Ectodermal cell (in vitro differentiated cells): ENCODE measurements around the gene LRRC4B.

Source experiments
- H3K27ac ChIP-seq: 2 replicates; pipeline ENCODE4 v1.7.0; 2013; ENCODE audit warnings: mild to moderate bottlenecking, low read depth, low read length; ENCODE audit not compliant: insufficient read depth, poor library complexity, severe bottlenecking
- H3K27me3 ChIP-seq: 2 replicates; pipeline ENCODE4 v1.7.0; 2013; ENCODE audit warnings: mild to moderate bottlenecking, low read length; ENCODE audit not compliant: insufficient read depth, control insufficient read depth, poor library complexity, severe bottlenecking
- H3K36me3 ChIP-seq: one replicate; pipeline ENCODE4 v1.7.0; 2013; ENCODE audit warnings: low read length; ENCODE audit not compliant: control insufficient read depth, insufficient read depth
- H3K4me1 ChIP-seq: one replicate; pipeline ENCODE4 v1.7.0; 2013; ENCODE audit warnings: low read length; ENCODE audit not compliant: control insufficient read depth, insufficient read depth
- H3K4me3 ChIP-seq: 2 replicates; pipeline ENCODE4 v1.7.0; 2013; ENCODE audit warnings: low read depth, low read length, control low read depth; ENCODE audit not compliant: insufficient read depth
- H3K9me3 ChIP-seq: 2 replicates; pipeline ENCODE4 v1.7.0; 2013; ENCODE audit warnings: mild to moderate bottlenecking, low read length, moderate library complexity; ENCODE audit not compliant: control insufficient read depth
- WGBS, 2 experiments: methylation state at CpG; one replicate each; pipeline ENCODE4 v1.1.7; 2013; ENCODE audit warnings: missing lambda C conversion rate in 2 of 2; 5-methylcytosine and 5-hydroxymethylcytosine counted together

The LRRC4B gene

GRCh38 chr19:50512112-50512998 is 55.9 kb downstream of the LRRC4B start:
- WGBS, 2 experiments, result 94% methylated on average over 36 of the region's 36 CpGs

GRCh38 chr19:50511069-50511822 is 57.0 kb downstream of the LRRC4B start, which contains the start of gene JOSD2:
JOSD2 (minus strand) TSS chr19:50511191; CDS start chr19:50510431, 760 bp downstream.
- no peaks in the 10 kb centered on the region for H3K27me3 ChIP-seq
- peak within 1 kb of the TSS; percentile 88 for H3K27ac ChIP-seq
- no peaks in the 10 kb centered on the region for H3K36me3 ChIP-seq
- 21 to 24% methylated on average over 69 of the region's 69 CpGs for WGBS, 2 experiments
- peak within 1 kb of the TSS; percentile 47 for H3K4me3 ChIP-seq
- no peaks in the 10 kb centered on the region for H3K9me3 ChIP-seq
- H3K4me1 ChIP-seq, result peaks cover 17% of the 10 kb centered on the region

More at GRCh38 chr19:50512112-50512998, 55.9 kb downstream of the LRRC4B start:
- peaks cover 3% of the 10 kb centered on the region for H3K36me3 ChIP-seq
- no peaks in the 10 kb centered on the region for H3K9me3 ChIP-seq
- no peaks in the 10 kb centered on the region for H3K27me3 ChIP-seq
- H3K4me3 ChIP-seq, result no peak overlapping the region
- H3K4me1 ChIP-seq, result peaks cover 17% of the 10 kb centered on the region
- H3K27ac ChIP-seq, result no peak overlapping the region

- Histone ChIP-seq H3K27me3 (no peaks in the 10 kb centered on the region), H3K4me1 (peaks cover 17% of the 10 kb centered on the region), H3K36me3 (no peaks in the 10 kb centered on the region), H3K4me3 (peak overlapping the region; percentile 47), H3K27ac (peak overlapping the region; percentile 88), H3K9me3 (no peaks in the 10 kb centered on the region)
- 20 to 21% methylated on average over 10 of the region's 10 CpGs for WGBS, 2 experiments
Observed at GRCh38 chr19:50510700-50511068, 57.6 kb downstream of the LRRC4B start.

GRCh38 chr19:50510121-50510670 is 58.0 kb downstream of the LRRC4B start:
- Histone ChIP-seq H3K4me1 (peaks cover 17% of the 10 kb centered on the region), H3K27me3 (no peaks in the 10 kb centered on the region), H3K36me3 (no peaks in the 10 kb centered on the region), H3K4me3 (peak overlapping the region; percentile 47), H3K9me3 (no peaks in the 10 kb centered on the region), H3K27ac (peak overlapping the region; percentile 88)
- WGBS, 2 experiments, result 64 to 66% methylated on average over 26 of the region's 26 CpGs

- H3K9me3 ChIP-seq, result no peaks in the 10 kb centered on the region
- peaks cover 14% of the 10 kb centered on the region for H3K4me1 ChIP-seq
- no peaks in the 10 kb centered on the region for H3K27me3 ChIP-seq
- H3K36me3 ChIP-seq, result no peaks in the 10 kb centered on the region
- H3K27ac ChIP-seq, result no peak overlapping the region
- H3K4me3 ChIP-seq, result no peak overlapping the region
- 87 to 90% methylated on average over 11 of the region's 11 CpGs for WGBS, 2 experiments
Observed at GRCh38 chr19:50509366-50509765, 58.9 kb downstream of the LRRC4B start.

- peaks cover 9% of the 10 kb centered on the region for H3K4me1 ChIP-seq
- H3K36me3 ChIP-seq, result no peaks in the 10 kb centered on the region
- H3K27ac ChIP-seq, result no peak overlapping the region
- H3K4me3 ChIP-seq, result no peak overlapping the region
- no peaks in the 10 kb centered on the region for H3K9me3 ChIP-seq
- H3K27me3 ChIP-seq, result no peaks in the 10 kb centered on the region
- 71 to 92% methylated on average over 3 of the region's 3 CpGs for WGBS, 2 experiments
Observed at GRCh38 chr19:50508843-50509190, 59.4 kb downstream of the LRRC4B start.

- no peak overlapping the region for H3K27ac ChIP-seq
- no peaks in the 10 kb centered on the region for H3K27me3 ChIP-seq
- WGBS, 2 experiments, result 90 to 92% methylated on average over 8 of the region's 8 CpGs
- peaks cover 5% of the 10 kb centered on the region for H3K4me1 ChIP-seq
- no peaks in the 10 kb centered on the region for H3K36me3 ChIP-seq
- no peak overlapping the region for H3K4me3 ChIP-seq
- no peaks in the 10 kb centered on the region for H3K9me3 ChIP-seq
Observed at GRCh38 chr19:50507376-50507775, 60.9 kb downstream of the LRRC4B start.

GRCh38 chr19:50506700-50507099 is 61.5 kb downstream of the LRRC4B start:
- Histone ChIP-seq H3K27me3 (no peaks in the 10 kb centered on the region), H3K36me3 (no peaks in the 10 kb centered on the region), H3K4me3 (no peak overlapping the region), H3K27ac (no peak overlapping the region), H3K9me3 (no peaks in the 10 kb centered on the region), H3K4me1 (peaks cover 5% of the 10 kb centered on the region)
- WGBS, 2 experiments, result 82 to 92% methylated on average over 7 to 8 of the region's 10 CpGs

GRCh38 chr19:50505856-50506611 is 62.2 kb downstream of the LRRC4B start:
- Histone ChIP-seq H3K4me3 (no peak overlapping the region), H3K36me3 (no peaks in the 10 kb centered on the region), H3K27me3 (no peaks in the 10 kb centered on the region), H3K9me3 (no peaks in the 10 kb centered on the region), H3K27ac (no peak overlapping the region), H3K4me1 (peaks cover 5% of the 10 kb centered on the region)
- 93 to 94% methylated on average over 30 of the region's 30 CpGs for WGBS, 2 experiments
